ENCODE results near the gene CDH5.

GRCh38 chr16:66409156-66409555 lies 42.7 kb downstream of the CDH5 start:
- TF ChIP-seq, protein P1, sequence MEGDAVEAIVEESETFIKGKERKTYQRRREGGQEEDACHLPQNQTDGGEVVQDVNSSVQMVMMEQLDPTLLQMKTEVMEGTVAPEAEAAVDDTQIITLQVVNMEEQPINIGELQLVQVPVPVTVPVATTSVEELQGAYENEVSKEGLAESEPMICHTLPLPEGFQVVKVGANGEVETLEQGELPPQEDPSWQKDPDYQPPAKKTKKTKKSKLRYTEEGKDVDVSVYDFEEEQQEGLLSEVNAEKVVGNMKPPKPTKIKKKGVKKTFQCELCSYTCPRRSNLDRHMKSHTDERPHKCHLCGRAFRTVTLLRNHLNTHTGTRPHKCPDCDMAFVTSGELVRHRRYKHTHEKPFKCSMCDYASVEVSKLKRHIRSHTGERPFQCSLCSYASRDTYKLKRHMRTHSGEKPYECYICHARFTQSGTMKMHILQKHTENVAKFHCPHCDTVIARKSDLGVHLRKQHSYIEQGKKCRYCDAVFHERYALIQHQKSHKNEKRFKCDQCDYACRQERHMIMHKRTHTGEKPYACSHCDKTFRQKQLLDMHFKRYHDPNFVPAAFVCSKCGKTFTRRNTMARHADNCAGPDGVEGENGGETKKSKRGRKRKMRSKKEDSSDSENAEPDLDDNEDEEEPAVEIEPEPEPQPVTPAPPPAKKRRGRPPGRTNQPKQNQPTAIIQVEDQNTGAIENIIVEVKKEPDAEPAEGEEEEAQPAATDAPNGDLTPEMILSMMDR (IDR thresholded peaks at IDR 0.05), result no peak
- TF ChIP-seq POLR2AphosphoS5 (IDR thresholded peaks at IDR 0.05; ENCODE audit: insufficient read depth in 1 of 2, low read depth in 1 of 2), result no peak

Data from vagina (tissue), 2 donors.